Fibroblast of lung (primary cell): ENCODE results near the gene IL13. TPM values are rescaled to one million over a fixed set of nuclear protein-coding genes. Genes with fewer than 3 reads are reported as not detected.
A peak's percentile ranks its signal among the peaks of the same experiment; 100 is the strongest.

Experiments
- DNase-seq, 2 donors: peaks; one replicate each; pipeline versions ENCODE4 v3.0.0 to v3.0.0-alpha.2; 2010; ENCODE audit warnings: low read depth in 2 of 2
- H2AFZ ChIP-seq: 2 replicates; pipeline ENCODE4 v1.5.1; 2012; ENCODE audit warnings: low read length, control low read depth, inconsistent platforms
- H3K27ac ChIP-seq: 2 replicates; pipeline ENCODE4 v1.5.1; 2011; ENCODE audit warnings: low read length, control low read depth; ENCODE audit not compliant: insufficient read depth
- H3K27me3 ChIP-seq: 2 replicates; pipeline ENCODE4 v1.5.1; 2011; ENCODE audit warnings: mild to moderate bottlenecking, low read length; ENCODE audit not compliant: control insufficient read depth, insufficient read depth
- H3K36me3 ChIP-seq: 2 replicates; pipeline ENCODE4 v1.5.1; 2011; ENCODE audit warnings: low read length; ENCODE audit not compliant: control insufficient read depth, insufficient read depth
- H3K4me1 ChIP-seq: 2 replicates; pipeline ENCODE4 v1.5.1; 2011; ENCODE audit warnings: low read length; ENCODE audit not compliant: control insufficient read depth, insufficient read depth; ENCODE audit errors: extremely low read depth
- H3K4me2 ChIP-seq: 2 replicates; pipeline ENCODE4 v1.5.1; 2011; ENCODE audit warnings: low read length, control low read depth; ENCODE audit not compliant: insufficient read depth; ENCODE audit errors: extremely low read depth
- H3K4me3 ChIP-seq, 4 experiments: fragments of 200-600 bp in 1 of 4; sonication (generic) in 1 of 4; replicated peaks in 1 of 4; 2 replicates each; pipeline ENCODE4 v1.5.1; 2011 to 2016; ENCODE audit warnings: low read length in 4 of 4, low read depth in 3 of 4, mild to moderate bottlenecking in 3 of 4, control low read depth in 2 of 4, inconsistent platforms in 1 of 4, mixed read lengths in 1 of 4; ENCODE audit not compliant: insufficient read depth in 1 of 4; ENCODE audit errors: control extremely low read depth in 1 of 4
- H3K79me2 ChIP-seq: 2 replicates; pipeline ENCODE4 v1.5.1; 2012; ENCODE audit warnings: mild to moderate bottlenecking, low read length, inconsistent platforms; ENCODE audit not compliant: control insufficient read depth, insufficient read depth
- H3K9ac ChIP-seq: 2 replicates; pipeline ENCODE4 v1.5.1; 2011; ENCODE audit warnings: mild to moderate bottlenecking, low read length, control low read depth; ENCODE audit not compliant: insufficient read depth
- H3K9me3 ChIP-seq: 2 replicates; pipeline ENCODE4 v1.5.1; 2012; ENCODE audit warnings: low read depth, low read length; ENCODE audit not compliant: control insufficient read depth, insufficient read depth
- H4K20me1 ChIP-seq: 2 replicates; pipeline ENCODE4 v1.5.1; 2011; ENCODE audit warnings: low read length; ENCODE audit not compliant: control insufficient read depth, insufficient read depth; ENCODE audit errors: extremely low read depth
- EZH2 ChIP-seq: IDR thresholded peaks from 2 replicates; pipeline ENCODE4 v1.5.1; 2012; ENCODE audit warnings: low read length, control low read depth, mild to moderate bottlenecking; ENCODE audit errors: missing control alignments
- polyA plus RNA-seq, 2 donors: library from polyadenylated mRNA; depleted of rRNA in 1 of 2; stranded (reverse) in 1 of 2; unstranded in 1 of 2; fragments of >200 nt; gene quantifications; 2 replicates each; pipeline ENCODE4 v1.2.1, GENCODE V29; 2011 to 2012; ENCODE audit warnings: missing spikeins in 1 of 2
- total RNA-seq: library from RNA; depleted of rRNA; stranded (reverse); fragments of >200 nt; gene quantifications from 2 replicates; pipeline ENCODE4 v1.2.1, GENCODE V29; 2014
- TF ChIP-seq, protein P1 (sequence below), 2 donors: IDR thresholded peaks in 1 of 2; conservative IDR thresholded peaks in 1 of 2; 1 replicate in 1 of 2; 2 replicates in 1 of 2; pipeline ENCODE4 v1.5.1; 2011 to 2012; ENCODE audit warnings: low read length in 2 of 2, control low read depth in 1 of 2, inconsistent platforms in 1 of 2, low read depth in 1 of 2, mild to moderate bottlenecking in 1 of 2

IL13 gene
- total and polyA plus RNA-seq, 2 donors (not counting 1 experiment from before 2014, with no cell fraction given): not detected

DNA sequence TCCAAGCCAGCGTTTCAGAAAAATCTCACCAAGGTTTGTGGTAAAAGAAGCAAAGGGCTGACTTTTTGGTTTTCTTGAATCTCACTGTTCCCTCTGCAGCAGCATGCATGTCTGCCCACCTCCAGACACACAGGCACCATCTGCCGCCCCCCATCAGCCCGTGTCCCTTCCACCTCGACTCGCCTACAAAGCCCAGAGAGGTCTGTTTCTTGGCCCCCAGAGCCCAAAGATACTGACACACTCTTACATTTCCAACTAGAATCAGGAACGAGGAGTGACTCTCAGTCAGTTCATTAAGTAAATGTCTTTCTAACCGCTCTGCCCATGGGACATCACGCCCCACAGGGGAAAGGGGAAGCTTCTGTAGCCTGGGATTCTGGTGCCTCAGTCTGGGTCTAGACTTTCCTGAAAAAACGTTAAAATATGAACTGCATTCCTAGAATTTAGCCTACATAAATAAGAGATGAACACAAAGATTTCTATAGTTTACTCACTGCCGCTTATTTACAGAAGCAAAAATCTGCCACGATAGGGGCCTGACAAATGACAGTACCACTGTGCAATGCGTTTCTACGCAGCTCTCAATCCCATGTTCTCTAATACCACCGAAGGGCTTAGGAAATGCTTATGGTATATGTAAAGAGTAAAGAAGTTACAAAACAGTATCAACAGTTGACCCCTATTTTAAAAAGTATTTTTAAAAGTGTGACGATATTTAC lies 19.9 kb downstream of the IL13 start:
- peak overlapping the region; percentile 8 for H3K4me2 ChIP-seq

DNA sequence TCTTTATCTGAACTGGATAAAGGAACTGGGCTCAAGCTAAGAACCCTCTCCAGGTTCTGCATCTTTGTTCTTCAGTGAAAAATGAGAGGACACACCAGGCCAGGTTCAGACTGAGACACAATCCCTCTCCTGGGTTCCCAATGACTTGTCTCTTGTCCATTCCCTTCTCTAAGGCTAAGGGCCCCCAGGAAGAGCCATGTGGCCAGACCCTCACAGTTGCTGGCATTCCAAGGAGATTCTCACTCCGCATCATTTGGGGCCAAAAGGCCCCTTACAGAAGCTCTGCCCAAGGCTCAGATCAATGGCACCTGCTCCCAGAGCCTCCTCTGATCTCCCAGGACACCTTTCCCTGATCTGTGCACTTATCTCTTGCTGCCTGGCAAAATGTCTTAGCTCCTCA lies 20.8 kb downstream of the IL13 start:
- H2AFZ ChIP-seq: no peak overlapping the region
- peaks cover 21% of the 10 kb centered on the region for H3K4me1 ChIP-seq
- no peak overlapping the region for H3K4me3 ChIP-seq
- no peak overlapping the region for H3K9ac ChIP-seq
- no peaks in the 10 kb centered on the region for H4K20me1 ChIP-seq
- TF ChIP-seq EZH2: no peak
- TF ChIP-seq, protein P1, sequence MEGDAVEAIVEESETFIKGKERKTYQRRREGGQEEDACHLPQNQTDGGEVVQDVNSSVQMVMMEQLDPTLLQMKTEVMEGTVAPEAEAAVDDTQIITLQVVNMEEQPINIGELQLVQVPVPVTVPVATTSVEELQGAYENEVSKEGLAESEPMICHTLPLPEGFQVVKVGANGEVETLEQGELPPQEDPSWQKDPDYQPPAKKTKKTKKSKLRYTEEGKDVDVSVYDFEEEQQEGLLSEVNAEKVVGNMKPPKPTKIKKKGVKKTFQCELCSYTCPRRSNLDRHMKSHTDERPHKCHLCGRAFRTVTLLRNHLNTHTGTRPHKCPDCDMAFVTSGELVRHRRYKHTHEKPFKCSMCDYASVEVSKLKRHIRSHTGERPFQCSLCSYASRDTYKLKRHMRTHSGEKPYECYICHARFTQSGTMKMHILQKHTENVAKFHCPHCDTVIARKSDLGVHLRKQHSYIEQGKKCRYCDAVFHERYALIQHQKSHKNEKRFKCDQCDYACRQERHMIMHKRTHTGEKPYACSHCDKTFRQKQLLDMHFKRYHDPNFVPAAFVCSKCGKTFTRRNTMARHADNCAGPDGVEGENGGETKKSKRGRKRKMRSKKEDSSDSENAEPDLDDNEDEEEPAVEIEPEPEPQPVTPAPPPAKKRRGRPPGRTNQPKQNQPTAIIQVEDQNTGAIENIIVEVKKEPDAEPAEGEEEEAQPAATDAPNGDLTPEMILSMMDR (conservative IDR thresholded peaks at IDR 0.05 in 1 of 2, IDR thresholded peaks at IDR 0.05 in 1 of 2; ENCODE audit: low read depth in 1 of 2, low read length in 2 of 2): no peak
- H3K27ac ChIP-seq: no peak overlapping the region
- no peaks in the 10 kb centered on the region for H3K27me3 ChIP-seq
- no peaks in the 10 kb centered on the region for H3K9me3 ChIP-seq
- H3K79me2 ChIP-seq: no peaks in the 10 kb centered on the region
- DNase-seq: no peak
- no peak overlapping the region for H3K4me2 ChIP-seq
- H3K36me3 ChIP-seq: no peaks in the 10 kb centered on the region

More for the DNA sequence above, 19.9 kb downstream of the IL13 start:
- Histone ChIP-seq H4K20me1 (no peaks in the 10 kb centered on the region), H3K27ac (no peak overlapping the region), H3K79me2 (no peaks in the 10 kb centered on the region), H3K27me3 (no peaks in the 10 kb centered on the region), H2AFZ (no peak overlapping the region), H3K4me1 (peaks cover 21% of the 10 kb centered on the region), H3K36me3 (no peaks in the 10 kb centered on the region), H3K4me3 (no peak overlapping the region), H3K9me3 (no peaks in the 10 kb centered on the region), H3K9ac (no peak overlapping the region)
- no peak for DNase-seq
- TF ChIP-seq, protein P1 (conservative IDR thresholded peaks at IDR 0.05 in 1 of 2, IDR thresholded peaks at IDR 0.05 in 1 of 2; ENCODE audit: low read depth in 1 of 2, low read length in 2 of 2): no peak
- no peak for TF ChIP-seq EZH2

DNA sequence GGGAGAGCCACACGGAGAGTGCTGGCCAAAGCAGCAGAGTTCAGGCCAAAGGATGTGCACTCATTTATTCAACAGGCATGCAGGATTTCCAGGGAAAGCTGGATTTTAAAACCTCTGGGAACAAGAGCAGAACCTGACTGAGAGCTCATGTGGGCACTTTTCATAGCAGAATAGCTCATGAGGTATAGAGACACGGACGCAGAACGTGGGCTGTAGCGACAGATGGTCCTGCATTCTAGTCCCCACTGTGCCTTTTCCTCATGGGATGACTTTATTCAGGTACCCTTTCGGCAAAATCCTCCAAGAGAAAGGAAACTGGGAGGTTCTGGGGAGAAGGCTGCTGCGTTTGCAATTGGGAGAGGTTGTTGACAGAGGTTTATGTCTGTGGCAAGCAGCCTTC lies 21.2 kb downstream of the IL13 start:
- no peaks in the 10 kb centered on the region for H3K9me3 ChIP-seq
- no peak overlapping the region for H2AFZ ChIP-seq
- H3K79me2 ChIP-seq: no peaks in the 10 kb centered on the region
- H3K36me3 ChIP-seq: no peaks in the 10 kb centered on the region
- no peak overlapping the region for H3K4me2 ChIP-seq
- no peak for DNase-seq
- no peak overlapping the region for H3K9ac ChIP-seq
- H3K27ac ChIP-seq: no peak overlapping the region
- no peaks in the 10 kb centered on the region for H3K27me3 ChIP-seq
- peaks cover 18% of the 10 kb centered on the region for H3K4me1 ChIP-seq
- no peaks in the 10 kb centered on the region for H4K20me1 ChIP-seq
- TF ChIP-seq EZH2: no peak
- TF ChIP-seq, protein P1 (conservative IDR thresholded peaks at IDR 0.05 in 1 of 2, IDR thresholded peaks at IDR 0.05 in 1 of 2; ENCODE audit: low read depth in 1 of 2, low read length in 2 of 2): no peak
- H3K4me3 ChIP-seq: no peak overlapping the region
